HT1080 (cell line): ENCODE results near the gene VHLL. TPM values are rescaled to one million over a fixed set of nuclear protein-coding genes. Genes with fewer than 3 reads are reported as not detected.

Source experiments
- DNase-seq: peaks from one replicate; pipeline ENCODE4 v3.0.0-alpha.2; 2015; ENCODE audit warnings: low read depth
- total RNA-seq: library from RNA; depleted of rRNA; stranded (reverse); fragments of >200 nt; shearing (Covaris generic); gene quantifications from 2 replicates; pipeline ENCODE4 v1.2.3, GENCODE V29; 2014

VHLL gene
- total RNA-seq, 1 experiment from 2014 or later, result not detected

DNA sequence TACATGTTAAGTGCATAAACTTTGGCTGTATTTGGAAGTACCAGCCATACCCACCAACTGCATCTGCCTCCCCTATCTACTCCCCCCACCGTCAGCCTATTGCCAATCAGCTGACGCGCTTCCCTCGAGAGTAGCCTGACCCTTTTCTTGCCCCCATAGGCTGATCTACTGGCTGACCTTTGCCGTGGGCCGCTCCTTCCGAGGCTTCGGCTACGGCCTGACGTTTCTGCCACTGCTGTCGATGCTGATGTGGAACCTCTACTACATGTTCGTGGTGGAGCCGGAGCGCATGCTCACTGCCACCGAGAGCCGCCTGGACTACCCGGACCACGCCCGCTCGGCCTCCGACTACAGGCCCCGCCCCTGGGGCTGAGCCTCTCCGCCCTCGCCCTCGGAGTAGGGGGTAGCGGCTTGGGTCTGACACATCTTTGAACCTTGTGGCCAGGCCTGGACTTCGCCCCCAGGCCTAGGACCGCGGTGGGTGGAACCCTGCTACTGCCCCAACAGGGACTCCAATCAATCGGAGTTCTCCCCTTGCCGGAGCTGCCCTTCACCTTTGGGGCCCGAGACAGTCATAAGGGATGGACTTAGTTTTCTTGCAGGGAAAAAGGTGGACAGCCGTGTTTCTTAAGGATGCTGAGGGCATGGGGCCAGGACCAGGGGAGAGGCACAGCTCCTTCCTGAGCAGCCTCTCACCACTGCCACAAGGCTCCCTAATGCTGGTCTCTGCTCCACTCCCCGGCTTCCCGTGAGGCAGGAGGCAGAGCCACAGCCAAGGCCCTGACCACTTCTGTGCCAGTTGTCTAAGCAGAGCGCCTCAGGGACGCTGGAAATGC, 7.7 kb downstream of the VHLL start:
- peak; percentile 45 for DNase-seq

DNA sequence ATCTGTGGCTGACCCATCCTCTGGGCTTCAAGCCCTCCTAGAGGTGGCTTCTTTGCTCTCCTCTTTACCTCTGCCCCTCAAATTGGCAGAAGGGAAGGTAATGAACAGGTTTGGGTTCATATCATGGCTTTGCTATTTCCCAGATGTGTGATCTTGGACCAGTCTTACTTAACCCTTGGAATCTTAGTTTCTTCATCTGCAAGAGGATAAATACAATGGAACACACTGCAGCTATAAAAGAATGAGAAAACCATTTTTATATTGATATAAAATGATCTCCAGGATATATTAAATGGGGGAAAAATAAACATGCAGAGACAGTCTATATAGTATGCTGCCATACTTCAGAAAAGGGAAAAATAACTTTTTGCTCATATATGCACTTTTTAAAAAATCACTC, 9.2 kb downstream of the VHLL start:
- no peak for DNase-seq

DNA sequence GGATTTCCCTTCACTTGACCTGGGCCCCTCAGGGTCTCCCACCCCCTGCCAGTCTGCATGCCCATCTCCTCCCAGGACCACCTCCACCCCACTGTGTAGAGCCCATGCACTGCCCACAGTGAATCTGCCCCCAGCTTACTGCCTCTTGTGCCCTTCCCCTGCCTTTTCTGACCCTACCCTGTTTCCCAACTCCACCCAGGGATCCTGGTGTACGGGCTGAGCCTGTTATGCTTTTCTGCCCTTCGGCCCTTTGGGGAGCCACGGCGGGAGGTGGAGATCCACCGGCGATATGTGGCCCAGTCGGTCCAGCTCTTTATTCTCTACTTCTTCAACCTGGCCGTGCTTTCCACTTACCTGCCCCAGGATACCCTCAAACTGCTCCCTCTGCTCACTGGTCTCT, 13.0 kb downstream of the VHLL start:
- DNase-seq, result no peak

DNA sequence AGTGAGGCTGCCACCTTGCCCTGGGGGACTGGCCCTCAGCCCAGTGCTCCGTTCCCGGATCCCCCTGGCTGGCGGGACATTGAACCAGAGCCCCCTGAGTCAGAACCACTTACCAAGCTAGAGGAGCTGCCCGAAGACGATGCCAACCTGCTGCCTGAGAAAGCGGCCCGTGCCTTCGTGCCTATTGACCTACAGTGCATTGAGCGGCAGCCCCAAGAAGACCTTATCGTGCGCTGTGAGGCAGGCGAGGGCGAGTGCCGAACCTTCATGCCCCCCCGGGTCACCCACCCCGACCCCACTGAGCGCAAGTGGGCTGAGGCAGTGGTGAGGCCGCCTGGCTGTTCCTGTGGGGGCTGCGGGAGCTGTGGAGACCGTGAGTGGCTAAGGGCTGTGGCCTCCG, 13.7 kb downstream of the VHLL start:
- DNase-seq, result no peak

DNA sequence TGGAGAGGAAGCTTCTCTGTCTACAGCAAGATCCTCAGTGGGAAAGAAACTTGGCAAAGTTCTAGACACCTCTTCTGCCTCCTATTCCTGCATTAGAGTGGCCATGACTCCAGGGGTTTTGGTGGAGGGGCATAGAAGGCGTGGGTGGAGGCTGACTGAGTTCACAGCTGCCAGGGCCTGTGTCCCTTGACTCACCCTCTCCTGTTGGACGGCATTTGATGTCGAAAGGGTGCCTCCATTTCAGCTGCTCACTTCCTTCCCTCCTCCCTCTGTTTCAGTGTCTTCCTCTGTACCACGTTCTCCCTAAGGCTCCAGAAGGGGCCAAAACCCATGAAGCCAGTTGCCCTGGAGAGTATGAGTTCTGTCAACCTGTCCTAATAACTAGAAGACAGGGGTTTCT, 14.3 kb downstream of the VHLL start:
- DNase-seq, result no peak

DNA sequence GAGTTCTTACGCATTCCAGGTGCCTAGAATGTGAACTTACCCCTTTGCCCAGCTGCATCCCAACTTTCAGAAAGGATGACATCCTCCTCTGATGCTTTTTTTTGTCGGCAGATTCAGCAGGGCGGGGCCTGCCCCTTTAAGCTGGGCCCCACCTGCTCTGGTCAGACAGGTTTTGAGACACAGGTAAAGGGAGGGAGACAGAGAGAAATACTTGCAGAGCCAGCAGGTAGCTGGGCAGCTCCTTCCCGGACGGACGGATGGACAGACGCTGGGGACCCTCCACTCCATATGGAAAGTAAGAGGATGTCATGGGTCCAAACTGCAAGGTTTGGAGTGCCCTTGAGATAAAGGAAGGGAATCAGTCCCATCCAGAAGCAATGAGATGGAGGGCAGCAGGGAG, 15.0 kb downstream of the VHLL start, which contains the start of gene TMEM79:
TSS of gene TMEM79 (plus strand) at position 214 of the 400 bp plus-strand sequence. CDS start 902 bp downstream, outside the sequence.
- DNase-seq, result no peak

DNA sequence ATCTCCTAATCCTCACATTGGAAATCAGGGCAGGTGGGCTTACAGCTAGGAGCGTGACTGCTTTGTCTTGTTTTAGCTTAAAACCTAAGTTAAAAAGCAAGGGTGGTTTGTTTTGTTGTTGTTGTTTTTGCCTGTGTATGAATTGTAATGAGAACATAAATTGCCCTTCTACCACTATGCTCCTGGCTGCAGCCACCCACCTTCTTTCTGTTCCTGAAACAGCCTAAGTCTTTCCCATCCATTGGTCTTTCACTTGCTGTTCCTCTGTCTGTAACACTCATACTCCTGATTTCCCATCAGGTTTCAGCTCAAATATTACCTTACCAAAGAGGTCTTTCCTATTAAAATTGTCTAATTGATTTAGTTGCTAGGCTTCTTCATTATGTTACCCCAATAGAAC, 15.6 kb downstream of the VHLL start:
- DNase-seq, result no peak

DNA sequence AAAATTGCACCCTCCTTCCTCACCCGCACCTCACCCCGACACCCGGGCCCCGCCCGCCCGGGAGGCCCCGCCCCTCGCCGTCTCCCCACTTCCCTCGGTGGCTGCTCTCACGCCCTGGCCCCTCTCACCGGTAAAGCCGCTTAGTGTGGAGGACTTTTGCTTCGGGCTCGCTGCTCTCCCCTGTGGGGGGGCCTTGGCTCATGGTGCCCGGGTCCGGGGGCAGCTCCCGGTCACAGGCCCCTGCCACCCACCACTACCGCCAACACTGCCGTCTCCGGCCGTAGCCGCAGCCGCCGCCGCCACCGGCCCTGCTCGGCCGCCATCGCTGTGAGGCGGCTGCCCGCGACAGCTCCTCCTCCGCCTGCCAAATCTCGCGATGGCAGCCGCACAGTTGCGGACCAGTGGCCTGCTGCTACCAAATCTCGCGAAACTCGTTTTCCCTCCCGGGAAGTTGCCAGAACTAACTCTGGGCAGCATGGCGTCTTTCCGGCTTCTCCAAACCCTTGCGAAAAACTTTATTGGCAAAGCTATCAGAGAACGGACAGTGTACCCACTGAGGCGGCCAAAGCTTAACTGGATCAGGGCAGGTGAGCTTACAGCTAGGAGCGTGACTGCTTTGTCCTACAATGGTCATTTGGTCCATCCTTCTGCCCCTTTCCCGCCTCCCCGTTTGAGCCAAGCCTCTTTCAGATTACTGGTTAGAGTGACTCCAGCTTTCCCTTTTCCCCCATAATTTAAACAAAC, 16.5 kb downstream of the VHLL start, which contains the start of gene SMG5:
TSS of gene SMG5 (minus strand) at position 347 of the 744 bp plus-strand sequence. CDS start at position 202, 145 bp downstream.
- DNase-seq, result peak; percentile 94

DNA sequence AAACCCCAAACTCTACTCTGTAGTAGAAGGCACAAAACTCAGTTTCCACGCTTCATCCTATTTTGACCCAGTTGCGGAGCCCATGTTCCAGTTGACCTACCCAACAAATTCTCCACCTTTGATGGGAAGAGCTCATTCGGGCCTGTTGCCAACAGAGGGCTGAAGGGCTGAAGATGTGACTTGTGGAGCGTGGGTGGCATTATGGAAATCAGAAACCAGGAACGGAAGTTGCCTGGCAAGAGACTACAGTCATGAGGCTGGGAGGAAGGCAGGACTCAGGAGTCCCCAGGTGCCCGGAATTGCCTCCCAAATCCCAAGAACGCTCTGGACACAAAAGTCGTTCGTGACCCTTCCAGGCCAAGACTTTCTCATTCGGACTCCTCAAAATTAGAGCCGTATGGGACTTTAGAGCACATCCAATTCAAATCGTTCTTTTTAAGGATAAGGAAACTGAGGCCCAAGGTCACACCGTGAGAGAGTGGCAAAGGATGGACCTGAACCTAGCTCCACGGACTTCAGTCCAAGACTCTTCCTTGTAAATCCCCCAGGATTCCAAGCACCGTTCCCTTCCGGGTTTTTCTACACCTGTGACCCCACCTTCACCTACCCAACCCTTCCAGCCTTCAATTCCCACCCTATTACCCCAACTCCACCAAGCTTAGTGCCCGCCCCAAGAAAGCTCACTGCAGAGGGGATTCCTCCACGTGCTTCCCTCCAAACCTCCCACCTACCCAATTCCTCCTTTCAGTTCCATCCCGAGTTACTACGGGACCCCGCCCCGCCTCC, 17.2 kb downstream of the VHLL start:
- no peak for DNase-seq

DNA sequence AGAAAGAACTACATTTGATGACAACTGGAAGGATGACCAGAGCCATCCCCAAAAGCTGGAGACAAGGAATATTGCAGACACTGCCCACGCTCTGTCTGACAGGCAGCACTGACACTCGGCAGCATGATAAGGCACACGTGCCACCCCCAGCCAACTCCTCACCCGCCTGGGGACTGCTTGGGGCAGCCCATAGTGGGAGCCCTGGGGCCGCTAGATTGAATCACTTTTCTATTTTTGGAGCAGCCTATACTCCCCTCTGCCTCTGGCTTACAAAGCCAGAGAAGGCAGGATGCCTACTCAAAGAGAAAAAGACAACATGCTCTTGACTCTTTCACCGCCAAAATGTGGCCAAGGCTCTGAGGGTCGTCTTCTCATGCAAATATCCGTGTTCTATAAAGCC, 17.8 kb downstream of the VHLL start:
- peak; percentile 66 for DNase-seq

DNA sequence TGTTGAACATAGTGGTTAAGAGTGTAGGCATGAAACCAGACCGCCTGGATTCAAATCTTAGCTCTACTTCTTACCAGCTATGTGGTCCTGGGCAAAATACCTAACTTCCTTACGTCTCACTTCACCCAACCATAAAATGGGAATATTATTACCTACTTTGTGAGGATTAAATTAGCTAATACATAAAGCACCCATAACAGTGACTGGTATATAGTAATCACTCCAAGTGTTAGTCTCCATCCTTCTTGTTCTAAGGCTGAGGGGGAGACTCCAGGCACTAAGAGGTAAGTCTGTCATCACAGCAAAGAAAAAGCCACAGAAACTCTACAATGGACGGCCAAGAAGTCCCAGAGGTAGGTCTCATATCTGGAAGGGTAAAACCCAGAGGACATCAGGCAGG, 19.3 kb downstream of the VHLL start:
- DNase-seq, result no peak

DNA sequence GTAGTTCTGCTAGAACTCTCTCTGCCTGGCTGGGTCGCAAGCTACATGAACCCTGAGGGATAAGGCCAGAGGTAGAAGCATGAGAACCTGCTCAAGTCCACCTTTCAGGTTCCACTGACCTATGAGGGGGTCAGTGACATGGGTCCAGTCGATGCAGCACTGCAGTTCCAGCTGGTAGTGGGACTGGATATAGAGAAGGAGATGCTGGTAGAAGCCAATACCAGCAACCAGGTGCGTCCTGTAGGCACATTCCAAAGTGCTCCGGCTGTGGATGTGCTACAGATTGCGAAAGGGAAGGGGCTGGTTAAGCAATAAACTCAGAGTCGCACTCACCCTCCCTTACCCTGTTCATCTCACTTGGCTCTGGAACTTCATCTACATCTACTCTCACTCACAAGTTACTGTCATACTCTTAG, 22.1 kb downstream of the VHLL start:
- no peak for DNase-seq

DNA sequence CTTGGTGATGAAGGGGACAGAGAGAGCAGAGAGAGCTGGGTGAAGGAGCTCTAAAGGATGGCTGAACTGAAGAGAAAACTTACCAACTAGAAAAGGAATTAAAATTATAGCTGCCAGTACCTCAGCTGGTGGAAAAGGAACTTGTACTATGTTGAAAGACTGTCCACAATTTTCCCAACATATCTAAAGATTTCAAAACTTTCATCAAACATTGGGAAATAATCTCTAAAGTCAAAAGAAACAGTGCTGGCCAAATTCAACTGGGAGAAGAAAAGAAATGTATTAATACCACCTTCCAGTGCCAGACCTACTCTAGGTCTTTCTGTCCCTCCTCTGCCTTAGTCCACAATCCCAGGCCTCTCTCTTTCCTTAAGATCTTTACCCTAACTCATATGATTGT, 22.6 kb downstream of the VHLL start:
- no peak for DNase-seq

DNA sequence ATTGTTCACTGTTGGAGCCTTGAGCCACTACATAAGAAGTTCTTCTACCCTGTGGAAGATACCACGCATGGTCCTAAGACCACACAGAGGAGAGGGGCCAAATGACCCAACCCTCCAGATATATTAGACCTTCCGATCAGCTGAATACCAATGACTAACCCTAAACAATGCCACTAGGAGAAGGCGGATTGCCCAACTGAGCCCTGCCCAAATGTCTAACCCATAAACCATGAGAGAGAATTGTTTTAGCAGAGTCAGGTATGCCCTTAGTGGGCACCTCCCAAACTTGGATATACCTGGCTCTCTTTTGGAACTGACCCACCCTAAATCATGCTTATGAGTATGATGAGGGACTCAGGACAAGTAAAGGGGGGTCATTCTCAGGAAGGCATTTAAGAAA, 28.8 kb downstream of the VHLL start:
- DNase-seq, result no peak

DNA sequence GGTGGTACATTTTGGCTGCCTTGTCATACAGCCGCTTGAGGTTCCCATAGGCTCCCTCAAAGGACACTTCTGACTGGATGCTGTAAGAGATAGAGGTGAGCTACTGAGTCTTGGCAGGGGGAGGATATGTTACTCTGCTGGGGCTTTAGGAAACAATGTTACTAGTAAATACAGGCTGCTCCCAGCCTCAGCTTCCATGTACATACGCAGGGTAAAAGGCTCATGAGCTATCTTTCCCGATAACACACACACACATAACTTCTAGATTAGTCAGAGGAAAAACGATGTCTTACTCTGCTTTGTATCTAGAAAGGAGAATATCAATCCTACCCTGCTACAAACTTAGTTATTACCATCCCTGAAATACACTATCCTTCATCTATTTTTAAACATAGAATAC, 30.8 kb downstream of the VHLL start:
- DNase-seq, result no peak

DNA sequence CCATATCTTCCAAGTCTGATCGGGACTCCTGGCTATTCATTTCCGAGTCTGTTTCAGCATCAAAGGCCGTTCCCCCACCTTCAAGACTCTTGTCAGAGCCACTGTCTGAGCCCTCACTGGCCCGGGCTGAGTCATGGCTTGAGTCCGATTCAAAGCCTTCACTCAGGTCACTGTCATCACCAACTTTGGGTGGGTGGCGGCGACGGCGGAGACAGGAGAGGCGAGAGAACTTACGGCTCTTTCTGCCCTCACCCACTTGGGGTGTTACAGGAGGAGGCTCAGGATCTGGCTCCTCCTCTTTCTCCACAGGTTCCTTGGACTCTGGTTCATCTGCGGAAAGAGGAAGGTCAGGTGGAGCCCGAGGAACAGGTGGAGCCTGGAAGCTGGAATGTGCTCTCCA, 33.1 kb downstream of the VHLL start:
- no peak for DNase-seq

DNA sequence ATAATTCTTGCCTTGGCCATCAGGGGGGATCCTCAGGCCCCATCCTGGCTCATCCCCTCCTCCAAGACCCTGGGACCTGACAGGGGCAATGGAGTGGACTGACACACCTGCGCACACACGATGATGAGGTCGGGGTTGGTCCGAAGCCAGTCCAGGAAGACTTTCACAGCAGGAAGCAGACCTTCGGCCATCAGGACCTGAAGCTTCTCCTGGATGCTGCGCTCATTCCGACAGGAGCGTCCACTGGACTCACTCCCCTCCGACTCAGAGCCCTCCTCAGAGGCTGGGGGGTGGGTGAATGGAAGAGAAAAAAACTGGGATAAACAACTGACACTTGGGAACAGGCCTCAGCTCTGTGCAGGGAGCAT, 35.8 kb downstream of the VHLL start:
- DNase-seq, result no peak

DNA sequence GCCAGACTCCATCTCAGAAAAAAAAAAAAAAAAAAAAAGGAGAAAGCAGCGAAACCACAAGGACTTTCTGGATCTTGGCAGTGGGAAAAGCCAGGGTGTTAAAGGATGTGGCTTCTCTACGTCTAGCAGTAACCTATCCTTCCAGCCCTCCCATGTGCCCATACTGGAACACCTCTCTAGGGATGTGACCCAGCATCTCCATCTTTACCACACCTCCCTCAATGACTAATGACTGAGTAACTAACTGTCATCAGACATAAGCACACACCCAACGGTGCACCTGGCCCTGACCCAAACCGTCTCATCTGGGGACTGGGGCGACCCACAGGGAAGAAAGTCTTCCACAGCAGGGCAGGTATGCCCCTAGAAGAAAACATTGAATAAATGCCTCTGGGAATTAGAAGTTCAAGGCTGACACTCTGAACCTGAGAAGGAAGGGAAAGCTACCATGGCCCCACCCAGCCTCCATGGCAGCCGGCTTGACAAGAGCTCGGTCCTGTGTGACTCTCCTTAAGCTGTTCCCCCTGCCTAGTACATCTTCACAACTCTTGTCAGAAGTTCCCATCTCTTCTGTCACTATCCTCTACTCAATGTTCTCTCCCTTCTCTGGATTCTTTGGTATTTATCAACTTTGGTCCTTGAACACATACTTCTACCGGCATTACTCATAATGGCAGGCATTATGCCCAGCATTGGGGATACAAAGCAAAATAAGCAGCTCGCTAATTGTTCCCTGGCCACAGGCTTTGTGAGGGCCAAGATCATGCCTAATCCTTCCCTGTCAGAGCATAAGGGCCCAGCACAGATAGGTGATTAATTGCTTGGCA, 36.4 kb downstream of the VHLL start:
- peak; percentile 82 for DNase-seq

DNA sequence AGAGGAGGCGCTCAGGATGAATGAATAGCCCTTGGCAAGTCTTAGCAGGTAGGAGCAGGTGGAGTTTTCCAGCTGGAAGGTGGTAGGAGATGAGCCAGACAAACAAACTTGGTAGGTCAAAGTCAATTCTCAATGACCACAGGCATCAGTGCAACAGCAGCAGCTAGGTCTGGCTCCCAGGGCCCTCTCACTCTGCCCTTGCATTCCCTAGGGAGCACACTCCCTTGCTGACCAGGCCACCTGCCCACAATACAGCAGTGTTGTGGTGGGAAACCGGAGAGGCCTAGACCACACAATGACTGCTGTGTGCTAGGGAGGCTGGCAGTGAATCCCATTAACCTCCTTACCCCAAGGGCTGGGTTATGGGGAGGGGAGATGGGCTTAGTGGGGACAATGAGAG, 38.2 kb downstream of the VHLL start:
- DNase-seq, result no peak

DNA sequence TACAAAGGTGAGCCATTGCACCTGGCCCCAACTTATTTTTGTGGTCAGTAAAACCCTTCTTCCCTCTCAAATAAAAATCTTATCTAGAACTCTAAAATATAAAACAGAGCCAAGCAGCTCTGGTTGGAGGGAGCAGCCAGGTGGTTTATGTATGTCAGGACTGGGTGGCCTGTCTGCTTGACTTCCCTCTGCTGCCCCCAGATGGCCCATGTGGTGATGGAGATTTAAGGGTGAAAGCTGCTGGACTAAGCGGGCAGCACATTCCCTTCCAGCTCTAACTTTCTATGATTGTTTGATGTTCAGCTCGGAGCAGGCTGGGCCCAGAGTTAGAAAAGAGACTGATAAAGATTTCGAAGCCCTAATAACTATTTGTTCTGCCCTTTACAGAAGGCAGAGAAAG, 39.3 kb downstream of the VHLL start:
- DNase-seq, result no peak

DNA sequence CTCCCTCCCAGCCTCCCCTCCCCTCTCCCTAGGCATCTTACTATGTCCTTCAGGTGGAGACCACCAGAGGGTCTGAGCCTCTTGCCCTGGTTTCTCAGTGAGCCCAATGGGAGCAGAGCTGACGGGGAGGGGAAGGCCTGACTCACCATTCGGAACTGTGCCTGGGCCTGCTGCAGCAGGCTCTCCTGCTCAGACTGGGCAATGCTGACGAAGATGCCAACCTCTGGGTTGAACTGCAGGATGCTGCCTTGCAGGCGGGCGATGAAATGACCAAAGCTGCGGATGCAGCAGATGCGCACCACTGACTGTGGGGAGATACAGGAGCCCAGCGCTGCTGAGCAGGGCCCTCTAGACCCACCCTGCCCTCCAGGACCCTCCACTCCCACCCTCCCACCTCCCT, 40.2 kb downstream of the VHLL start:
- DNase-seq, result no peak
